Prostate gland (tissue), 2 donors: ENCODE results near the gene KREMEN1. TPM values are rescaled to one million over a fixed set of nuclear protein-coding genes. Genes with fewer than 3 reads are reported as not detected.
"Not testable (repeated sequence)": the region's sequence is repeated elsewhere in the genome, so short reads cannot be mapped to it uniquely, and the experiment has no call there.

Source experiments
- DNase-seq: peaks from one replicate; pipeline ENCODE4 v3.0.0-alpha.2; 2019; ENCODE audit warnings: low spot score
- H3K27ac ChIP-seq, 2 donors: fragments of 200-600 bp; sonication (generic); 2 replicates each; pipeline ENCODE4 v1.5.1; 2017 to 2019
- H3K27me3 ChIP-seq: fragments of 200-600 bp; sonication (generic); replicated peaks from 2 replicates; pipeline ENCODE4 v1.5.1; 2019; ENCODE audit not compliant: insufficient read depth
- H3K36me3 ChIP-seq, 2 donors: fragments of 200-600 bp; sonication (generic); 1 replicate in 1 of 2; 2 replicates in 1 of 2; pipeline versions ENCODE4 v1.5.1 to v1.8.1; 2017 to 2019
- H3K4me1 ChIP-seq: fragments of 200-600 bp; sonication (generic); replicated peaks from 2 replicates; pipeline ENCODE4 v1.5.1; 2019
- H3K4me3 ChIP-seq, 2 donors: fragments of 200-600 bp; sonication (generic); 2 replicates each; pipeline ENCODE4 v1.5.1; 2017 to 2019
- H3K9me3 ChIP-seq: fragments of 200-600 bp; sonication (generic); 2 replicates; pipeline ENCODE4 v1.5.1; 2017
- CTCF ChIP-seq, 4 experiments: fragments of 200-600 bp in 2 of 4; fragments of 450-650 bp in 2 of 4; sonication (generic) in 2 of 4; IDR thresholded peaks; 1 replicate in 3 of 4; 2 replicates in 1 of 4; pipeline ENCODE4 v1.5.1; 2016 to 2019; ENCODE audit warnings: antibody characterized with exemption in 4 of 4, mild to moderate bottlenecking in 2 of 4, moderate library complexity in 2 of 4
- POLR2A ChIP-seq: fragments of 450-650 bp; IDR thresholded peaks from one replicate; pipeline ENCODE4 v1.6.1; 2016; ENCODE audit warnings: antibody characterized with exemption, mild to moderate bottlenecking
- POLR2AphosphoS5 ChIP-seq: sonication (generic); formaldehyde crosslinking; IDR thresholded peaks from one replicate; pipeline ENCODE4 v1.6.1; 2017; ENCODE audit warnings: antibody characterized with exemption
- WGBS: methylation state at CpG from one replicate; pipeline ENCODE4 v1.1.5; 2018; 5-methylcytosine and 5-hydroxymethylcytosine counted together
- intact Hi-C: fragments of 100-400 bp; cut with DNase I; formaldehyde crosslinking; loops from one replicate; pipeline ENCODE4 v1.14.2; 2022
- total RNA-seq, 2 donors: library from RNA; depleted of rRNA; stranded (reverse); fragments of >200 nt; gene quantifications; one replicate each; pipeline ENCODE4 v1.1.0, GENCODE V29; 2016

Gene KREMEN1
- total RNA-seq, 2 donors from 2014 or later, result 19.3 to 49.0 TPM

- Histone ChIP-seq H3K4me1 (peaks cover 8% of the 10 kb centered on the region), H3K4me3 (no peak overlapping the region), H3K27ac (no peak overlapping the region), H3K36me3 (no peaks in the 10 kb centered on the region), H3K27me3 (no peaks in the 10 kb centered on the region), H3K9me3 (no peaks in the 10 kb centered on the region)
- intact Hi-C loops, result no loop called here
- no peak for TF ChIP-seq CTCF (IDR thresholded peaks at IDR 0.05)
- TF ChIP-seq POLR2A, result no peak
- TF ChIP-seq POLR2AphosphoS5, result no peak
- whole genome bisulfite sequencing, result 74% methylated on average over 7 of the region's 7 CpGs
- DNase-seq, result peak; percentile 34
These were observed 7.5 kb downstream of the KREMEN1 start for GRCh38 chr22:29080106-29080975.

GRCh38 chr22:29081517-29082236, 8.8 kb downstream of the KREMEN1 start:
- intact Hi-C loops, result no loop called here
- H3K27ac ChIP-seq, result no peak overlapping the region
- WGBS, result 66% methylated on average over 3 of the region's 3 CpGs

GRCh38 chr22:29082826-29083545, 10.2 kb downstream of the KREMEN1 start:
- Histone ChIP-seq H3K9me3 (no peaks in the 10 kb centered on the region), H3K36me3 (no peaks in the 10 kb centered on the region), H3K27ac (no peak overlapping the region), H3K4me1 (peaks cover 8% of the 10 kb centered on the region), H3K27me3 (no peaks in the 10 kb centered on the region), H3K4me3 (no peak overlapping the region)
- DNase-seq, result no peak
- TF ChIP-seq POLR2AphosphoS5, result no peak
- no peak for TF ChIP-seq CTCF (IDR thresholded peaks at IDR 0.05)
- no peak for TF ChIP-seq POLR2A
- WGBS, result 79% methylated on average over 7 of the region's 7 CpGs
- intact Hi-C loops, result no loop called here

More at GRCh38 chr22:29081517-29082236, 8.8 kb downstream of the KREMEN1 start:
- Histone ChIP-seq H3K27me3 (no peaks in the 10 kb centered on the region), H3K4me3 (no peak overlapping the region), H3K36me3 (no peaks in the 10 kb centered on the region), H3K9me3 (no peaks in the 10 kb centered on the region), H3K4me1 (peaks cover 8% of the 10 kb centered on the region)
- TF ChIP-seq POLR2AphosphoS5 (no peak), POLR2A (no peak), CTCF (IDR thresholded peaks at IDR 0.05) (no peak)
- DNase-seq, result no peak

- DNase-seq, intact Hi-C loops, H3K27ac ChIP-seq, H3K9me3 ChIP-seq, H3K27me3 ChIP-seq, H3K4me1 ChIP-seq, H3K36me3 ChIP-seq, H3K4me3 ChIP-seq: not testable (repeated sequence)
- 85% methylated on average over 7 of the region's 7 CpGs for WGBS
These were observed 10.7 kb downstream of the KREMEN1 start for GRCh38 chr22:29083576-29083932.

GRCh38 chr22:29083933-29084591, 11.2 kb downstream of the KREMEN1 start:
- H3K27me3 ChIP-seq, result no peaks in the 10 kb centered on the region
- no peaks in the 10 kb centered on the region for H3K36me3 ChIP-seq
- no peak for TF ChIP-seq POLR2A
- TF ChIP-seq POLR2AphosphoS5, result no peak
- no peak for TF ChIP-seq CTCF (IDR thresholded peaks at IDR 0.05)
- intact Hi-C loops, result no loop called here
- no peak overlapping the region for H3K4me3 ChIP-seq
- peaks cover 8% of the 10 kb centered on the region for H3K4me1 ChIP-seq
- H3K9me3 ChIP-seq, result no peaks in the 10 kb centered on the region
- DNase-seq, result no peak
- 74% methylated on average over 5 of the region's 5 CpGs for WGBS
- no peak overlapping the region for H3K27ac ChIP-seq
